GM19397 (cell line): Measurements from ENCODE around the gene THADA.
"Not testable (repeated sequence)": the region's sequence is repeated elsewhere in the genome, so short reads cannot be mapped to it uniquely, and the experiment has no call there.

Experiments used
- ATAC-seq: cut with Tn5 transposase; IDR thresholded peaks from one replicate; pipeline ENCODE4 v1.9.1; 2021; ENCODE audit warnings: mild to moderate bottlenecking, moderate library complexity; ENCODE audit not compliant: unreplicated experiment

THADA gene, protein sequence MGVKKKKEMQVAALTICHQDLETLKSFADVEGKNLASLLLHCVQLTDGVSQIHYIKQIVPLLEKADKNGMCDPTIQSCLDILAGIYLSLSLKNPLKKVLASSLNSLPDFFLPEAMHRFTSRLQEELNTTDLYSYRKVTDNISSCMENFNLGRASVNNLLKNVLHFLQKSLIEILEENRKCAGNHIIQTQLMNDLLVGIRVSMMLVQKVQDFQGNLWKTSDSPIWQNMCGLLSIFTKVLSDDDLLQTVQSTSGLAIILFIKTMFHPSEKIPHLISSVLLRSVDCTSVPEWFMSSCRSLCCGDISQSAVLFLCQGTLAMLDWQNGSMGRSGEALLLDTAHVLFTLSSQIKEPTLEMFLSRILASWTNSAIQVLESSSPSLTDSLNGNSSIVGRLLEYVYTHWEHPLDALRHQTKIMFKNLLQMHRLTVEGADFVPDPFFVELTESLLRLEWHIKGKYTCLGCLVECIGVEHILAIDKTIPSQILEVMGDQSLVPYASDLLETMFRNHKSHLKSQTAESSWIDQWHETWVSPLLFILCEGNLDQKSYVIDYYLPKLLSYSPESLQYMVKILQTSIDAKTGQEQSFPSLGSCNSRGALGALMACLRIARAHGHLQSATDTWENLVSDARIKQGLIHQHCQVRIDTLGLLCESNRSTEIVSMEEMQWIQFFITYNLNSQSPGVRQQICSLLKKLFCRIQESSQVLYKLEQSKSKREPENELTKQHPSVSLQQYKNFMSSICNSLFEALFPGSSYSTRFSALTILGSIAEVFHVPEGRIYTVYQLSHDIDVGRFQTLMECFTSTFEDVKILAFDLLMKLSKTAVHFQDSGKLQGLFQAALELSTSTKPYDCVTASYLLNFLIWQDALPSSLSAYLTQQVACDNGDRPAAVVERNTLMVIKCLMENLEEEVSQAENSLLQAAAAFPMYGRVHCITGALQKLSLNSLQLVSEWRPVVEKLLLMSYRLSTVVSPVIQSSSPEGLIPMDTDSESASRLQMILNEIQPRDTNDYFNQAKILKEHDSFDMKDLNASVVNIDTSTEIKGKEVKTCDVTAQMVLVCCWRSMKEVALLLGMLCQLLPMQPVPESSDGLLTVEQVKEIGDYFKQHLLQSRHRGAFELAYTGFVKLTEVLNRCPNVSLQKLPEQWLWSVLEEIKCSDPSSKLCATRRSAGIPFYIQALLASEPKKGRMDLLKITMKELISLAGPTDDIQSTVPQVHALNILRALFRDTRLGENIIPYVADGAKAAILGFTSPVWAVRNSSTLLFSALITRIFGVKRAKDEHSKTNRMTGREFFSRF (N-terminal part only)

GRCh38 chr2:43595603-43596412 is at the start of gene THADA:
THADA (minus strand) TSS chr2:43596038; CDS start chr2:43592392, 3,646 bp downstream.
- ATAC-seq = peak; percentile 99

DNA sequence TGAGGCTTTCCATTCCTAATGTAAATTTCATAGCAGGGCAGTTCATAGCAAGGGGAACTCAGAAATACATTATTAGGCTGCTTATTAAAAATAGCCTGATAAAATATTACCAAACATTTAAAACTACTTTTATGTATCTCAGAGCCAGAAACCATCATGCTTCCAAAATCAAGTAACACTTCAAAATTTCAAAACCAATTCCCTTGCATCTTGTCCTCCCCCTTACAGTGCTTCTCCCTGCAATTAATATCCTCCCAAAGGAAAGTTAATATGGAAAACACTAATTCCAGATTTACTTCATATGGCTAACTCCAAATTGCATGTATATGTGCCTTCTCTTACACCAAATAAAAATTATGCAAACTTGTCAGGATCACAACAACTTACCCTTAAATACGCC is 47.8 kb upstream of the THADA start:
- no peak for ATAC-seq

- ATAC-seq = no peak
Observed at GRCh38 chr2:43642363-43642762, 46.5 kb upstream of the THADA start.

GRCh38 chr2:43637030-43637803 is 41.4 kb upstream of the THADA start, which contains the start of gene PLEKHH2:
PLEKHH2 (plus strand) TSS chr2:43637260; CDS start chr2:43644674, 7,414 bp downstream.
- ATAC-seq = peak; percentile 100

DNA sequence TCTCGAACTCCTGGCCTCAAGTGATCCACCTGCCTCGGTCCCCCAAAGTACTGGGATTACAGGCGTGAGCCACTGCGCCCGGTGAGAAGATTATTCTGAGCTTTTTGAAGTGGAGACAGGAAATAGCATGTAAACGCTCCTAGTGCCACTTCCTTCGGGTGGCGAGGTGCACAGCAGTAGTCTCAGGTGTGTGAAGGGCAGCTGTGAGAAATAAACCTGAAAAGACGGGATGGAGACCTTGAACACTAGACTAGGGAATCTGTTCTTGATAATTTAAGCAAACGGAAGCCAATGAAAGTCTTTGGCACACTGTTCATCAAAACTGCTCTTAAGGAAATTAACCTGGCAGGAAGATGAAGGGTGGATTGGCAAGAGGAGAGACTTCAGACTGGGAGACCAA is 40.8 kb upstream of the THADA start:
- ATAC-seq = no peak

- ATAC-seq = not testable (repeated sequence)
Observed at GRCh38 chr2:43636153-43636552, 40.3 kb upstream of the THADA start.

DNA sequence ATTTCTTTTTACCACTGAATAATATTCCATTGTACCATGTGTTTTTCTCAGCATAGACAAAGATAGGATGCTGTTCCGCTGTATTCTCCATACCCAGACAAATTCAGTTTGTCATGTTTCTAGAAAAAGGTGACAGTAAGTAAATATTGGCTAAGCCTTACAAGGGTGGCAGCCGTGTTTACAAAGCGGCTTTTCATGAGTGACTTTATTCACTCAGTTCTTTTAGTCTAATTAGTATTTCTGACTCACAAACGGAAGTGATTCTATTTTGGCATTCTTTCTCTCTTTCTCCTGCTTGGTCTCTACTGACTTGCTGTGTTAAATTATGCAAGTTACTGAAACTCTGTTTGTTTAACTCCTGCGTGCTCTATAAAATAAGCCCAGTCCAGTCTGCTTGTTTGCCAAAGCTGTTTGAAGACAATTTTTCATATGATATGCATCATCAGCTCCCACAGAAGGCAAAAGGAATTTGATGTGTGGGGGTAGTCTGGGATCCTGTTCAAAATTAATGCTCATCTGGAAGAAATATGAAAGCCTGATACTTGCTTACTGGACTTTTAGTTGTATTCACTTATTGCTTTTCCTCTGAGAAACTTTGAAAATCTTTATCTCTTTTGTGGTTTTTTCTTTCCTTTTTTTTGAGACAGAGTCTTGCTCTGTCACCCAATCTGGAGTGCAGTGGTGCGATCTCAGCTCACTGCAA is 38.9 kb upstream of the THADA start:
- ATAC-seq = no peak

- no peak for ATAC-seq
Observed at GRCh38 chr2:43631618-43632317, 35.9 kb upstream of the THADA start.

- ATAC-seq = no peak
Observed at GRCh38 chr2:43622931-43623451, 27.2 kb upstream of the THADA start.

GRCh38 chr2:43619511-43619910 is 23.7 kb upstream of the THADA start:
- ATAC-seq = no peak

GRCh38 chr2:43616967-43617680 is 21.3 kb upstream of the THADA start:
- ATAC-seq = no peak

- no peak for ATAC-seq
Observed at GRCh38 chr2:43612944-43613343, 17.1 kb upstream of the THADA start.

- ATAC-seq = peak; percentile 77
Observed at GRCh38 chr2:43611987-43612894, 16.4 kb upstream of the THADA start.

DNA sequence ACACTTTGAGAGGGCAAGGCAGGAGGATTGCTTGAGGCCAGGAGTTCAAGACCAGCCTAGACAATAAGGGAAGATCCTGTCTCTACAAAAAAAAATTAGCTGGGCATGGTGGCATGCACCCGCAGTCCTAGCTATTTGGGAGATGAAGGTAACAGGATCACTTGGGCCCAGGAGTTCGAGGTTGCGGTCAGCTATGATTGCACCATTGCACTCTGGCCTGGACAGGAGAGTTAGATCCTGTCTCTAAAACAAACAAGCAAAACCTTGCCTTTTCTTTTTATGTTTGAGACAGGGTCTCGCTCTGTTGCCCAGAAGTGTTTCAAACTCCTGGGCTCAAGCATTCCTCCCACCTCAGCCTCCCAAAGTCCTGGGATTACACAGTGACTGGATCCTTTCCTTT is 14.5 kb upstream of the THADA start:
- no peak for ATAC-seq

- no peak for ATAC-seq
Observed at GRCh38 chr2:43609290-43609918, 13.6 kb upstream of the THADA start.

- no peak for ATAC-seq
Observed at GRCh38 chr2:43605851-43606250, 10.0 kb upstream of the THADA start.
